Activated CD4-positive, alpha-beta T cell treated with anti-CD3 and anti-CD28 coated beads, Interleukin-2, amount 50 U/mL, for 4 hours (primary cell): ENCODE results near the gene SMIM28.

ENCODE experiments used
- DNase-seq, 2 experiments: peaks; one replicate each; pipeline ENCODE4 v3.0.0-alpha.2; 2020

The SMIM28 gene

GRCh38 chr6:138431256-138432062, 53.8 kb downstream of the SMIM28 start:
- no peak for DNase-seq

- DNase-seq, result no peak
Measured at GRCh38 chr6:138432063-138432356, 54.3 kb downstream of the SMIM28 start.
